Testis (tissue), 3 donors: ENCODE measurements around the gene WDR88. TPM values are rescaled to one million over a fixed set of nuclear protein-coding genes. Genes with fewer than 3 reads are reported as not detected.
"Not testable (repeated sequence)": the region's sequence is repeated elsewhere in the genome, so short reads cannot be mapped to it uniquely, and the experiment has no call there.

Source experiments
- DNase-seq: peaks from one replicate; pipeline ENCODE4 v3.0.0-alpha.2; 2019
- H3K27ac ChIP-seq, 2 donors: fragments of 200-600 bp; sonication (generic); one replicate each; pipeline ENCODE4 v1.5.1; 2019
- H3K27me3 ChIP-seq: fragments of 200-600 bp; sonication (generic); one replicate; pipeline ENCODE4 v1.5.1; 2019
- H3K36me3 ChIP-seq: fragments of 200-600 bp; sonication (generic); one replicate; pipeline ENCODE4 v1.5.1; 2017; ENCODE audit warnings: low read depth; ENCODE audit errors: missing control alignments
- H3K4me1 ChIP-seq: fragments of 200-600 bp; sonication (generic); one replicate; pipeline ENCODE4 v1.5.1; 2019
- H3K4me3 ChIP-seq, 2 donors: fragments of 200-600 bp; sonication (generic); one replicate each; pipeline ENCODE4 v1.5.1; 2017 to 2019
- H3K9me3 ChIP-seq: fragments of 200-600 bp; sonication (generic); one replicate; pipeline ENCODE4 v1.5.1; 2017
- POLR2A ChIP-seq: fragments of 450-650 bp; IDR thresholded peaks from one replicate; pipeline ENCODE4 v1.6.1; 2017; ENCODE audit warnings: antibody characterized with exemption, mild to moderate bottlenecking, moderate library complexity
- WGBS, 2 donors: methylation state at CpG; one replicate each; pipeline ENCODE4 v1.1.5; 2018; 5-methylcytosine and 5-hydroxymethylcytosine counted together
- intact Hi-C: fragments of 100-400 bp; cut with DNase I; formaldehyde crosslinking; loops from one replicate; pipeline ENCODE4 v1.15.1; 2023; ENCODE audit warnings: low total_unique reads
- polyA plus RNA-seq: library from polyadenylated mRNA; stranded (reverse); fragments of 350-450 nt; fragmentation: Illumina TruSeq; extraction: RNeasy Lipid Tissue Mini Kit (QIAGEN cat#74804); gene quantifications from one replicate; pipeline ENCODE4 v1.2.3, GENCODE V29; 2014; ENCODE audit warnings: low read depth, low replicate concordance; ENCODE audit not compliant: insufficient read depth
- total RNA-seq, 2 donors: library from RNA; depleted of rRNA; stranded (reverse); fragments of >200 nt; gene quantifications; one replicate each; pipeline ENCODE4 v1.2.3, GENCODE V29; 2016
- TF ChIP-seq, protein P1 (sequence below), 3 experiments: fragments of 450-650 bp in 2 of 3; fragments of 200-600 bp in 1 of 3; sonication (generic) in 1 of 3; IDR thresholded peaks; one replicate each; pipeline ENCODE4 v1.5.1; 2016 to 2019; ENCODE audit warnings: antibody characterized with exemption in 3 of 3, mild to moderate bottlenecking in 2 of 3, moderate library complexity in 1 of 3

Gene WDR88
- total and polyA plus RNA-seq, 3 donors from 2014 or later, result 5.0 to 15.3 (median 8.9) TPM

GRCh38 chr19:33114312-33114711, 17.6 kb upstream of the WDR88 start:
- H3K4me1 ChIP-seq, result no peaks in the 10 kb centered on the region
- no peak overlapping the region for H3K27ac ChIP-seq
- WGBS, 2 donors, result 84 to 93% methylated on average over 4 of the region's 4 CpGs
- no peaks in the 10 kb centered on the region for H3K36me3 ChIP-seq
- H3K9me3 ChIP-seq, result no peaks in the 10 kb centered on the region
- H3K4me3 ChIP-seq, result no peak overlapping the region
- no peak for TF ChIP-seq POLR2A
- H3K27me3 ChIP-seq, result no peaks in the 10 kb centered on the region
- no peak for DNase-seq
- intact Hi-C loops, result no loop called here

DNA sequence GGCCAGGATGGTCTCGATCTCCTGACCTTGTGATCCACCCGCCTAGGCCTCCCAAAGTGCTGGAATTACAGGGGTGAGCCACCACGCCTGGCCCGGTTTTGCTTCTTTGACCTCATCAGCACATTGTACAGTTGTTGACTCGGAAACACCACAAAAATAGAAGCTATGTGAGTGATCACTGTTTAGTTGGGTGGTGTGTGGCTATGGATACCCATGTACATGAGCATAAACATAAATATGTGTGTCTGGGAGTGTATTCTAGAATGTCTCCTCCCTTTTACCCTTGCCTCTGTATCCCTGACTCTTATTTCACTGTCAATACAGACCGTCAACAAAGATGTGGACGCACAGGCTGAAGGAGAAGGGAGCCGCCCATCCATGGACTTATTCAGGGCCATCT, 14.4 kb upstream of the WDR88 start:
- intact Hi-C loops, result no loop called here
- DNase-seq, result no peak
- TF ChIP-seq, protein P1, sequence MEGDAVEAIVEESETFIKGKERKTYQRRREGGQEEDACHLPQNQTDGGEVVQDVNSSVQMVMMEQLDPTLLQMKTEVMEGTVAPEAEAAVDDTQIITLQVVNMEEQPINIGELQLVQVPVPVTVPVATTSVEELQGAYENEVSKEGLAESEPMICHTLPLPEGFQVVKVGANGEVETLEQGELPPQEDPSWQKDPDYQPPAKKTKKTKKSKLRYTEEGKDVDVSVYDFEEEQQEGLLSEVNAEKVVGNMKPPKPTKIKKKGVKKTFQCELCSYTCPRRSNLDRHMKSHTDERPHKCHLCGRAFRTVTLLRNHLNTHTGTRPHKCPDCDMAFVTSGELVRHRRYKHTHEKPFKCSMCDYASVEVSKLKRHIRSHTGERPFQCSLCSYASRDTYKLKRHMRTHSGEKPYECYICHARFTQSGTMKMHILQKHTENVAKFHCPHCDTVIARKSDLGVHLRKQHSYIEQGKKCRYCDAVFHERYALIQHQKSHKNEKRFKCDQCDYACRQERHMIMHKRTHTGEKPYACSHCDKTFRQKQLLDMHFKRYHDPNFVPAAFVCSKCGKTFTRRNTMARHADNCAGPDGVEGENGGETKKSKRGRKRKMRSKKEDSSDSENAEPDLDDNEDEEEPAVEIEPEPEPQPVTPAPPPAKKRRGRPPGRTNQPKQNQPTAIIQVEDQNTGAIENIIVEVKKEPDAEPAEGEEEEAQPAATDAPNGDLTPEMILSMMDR (IDR thresholded peaks at IDR 0.05), result no peak
- TF ChIP-seq POLR2A, result no peak
- Histone ChIP-seq H3K4me1 (no peaks in the 10 kb centered on the region), H3K36me3 (no peaks in the 10 kb centered on the region), H3K27ac (no peak overlapping the region), H3K9me3 (no peaks in the 10 kb centered on the region), H3K27me3 (no peaks in the 10 kb centered on the region), H3K4me3 (no peak overlapping the region)
- 84 to 94% methylated on average over 8 of the region's 8 CpGs for WGBS, 2 donors

- TF ChIP-seq, protein P1 (IDR thresholded peaks at IDR 0.05), result no peak
- no peak for TF ChIP-seq POLR2A
- H3K9me3 ChIP-seq, result no peaks in the 10 kb centered on the region
- H3K27me3 ChIP-seq, result no peaks in the 10 kb centered on the region
- no peaks in the 10 kb centered on the region for H3K4me1 ChIP-seq
- H3K36me3 ChIP-seq, result no peaks in the 10 kb centered on the region
- DNase-seq, result no peak
- no peak overlapping the region for H3K27ac ChIP-seq
- intact Hi-C loops, result no loop called here
- WGBS, 2 donors, result 94 to 95% methylated on average over 10 of the region's 10 CpGs
- no peak overlapping the region for H3K4me3 ChIP-seq
Measured at GRCh38 chr19:33118643-33119042, 13.3 kb upstream of the WDR88 start.

GRCh38 chr19:33124207-33125098, 7.5 kb upstream of the WDR88 start:
- no peaks in the 10 kb centered on the region for H3K36me3 ChIP-seq
- H3K27me3 ChIP-seq, result no peaks in the 10 kb centered on the region
- no peak overlapping the region for H3K27ac ChIP-seq
- intact Hi-C loops, result no loop called here
- H3K9me3 ChIP-seq, result no peaks in the 10 kb centered on the region
- DNase-seq, result no peak
- H3K4me3 ChIP-seq, result no peak overlapping the region
- 77 to 79% methylated on average over 10 of the region's 10 CpGs for WGBS, 2 donors
- TF ChIP-seq, protein P1 (IDR thresholded peaks at IDR 0.05), result no peak
- TF ChIP-seq POLR2A, result no peak
- no peaks in the 10 kb centered on the region for H3K4me1 ChIP-seq

DNA sequence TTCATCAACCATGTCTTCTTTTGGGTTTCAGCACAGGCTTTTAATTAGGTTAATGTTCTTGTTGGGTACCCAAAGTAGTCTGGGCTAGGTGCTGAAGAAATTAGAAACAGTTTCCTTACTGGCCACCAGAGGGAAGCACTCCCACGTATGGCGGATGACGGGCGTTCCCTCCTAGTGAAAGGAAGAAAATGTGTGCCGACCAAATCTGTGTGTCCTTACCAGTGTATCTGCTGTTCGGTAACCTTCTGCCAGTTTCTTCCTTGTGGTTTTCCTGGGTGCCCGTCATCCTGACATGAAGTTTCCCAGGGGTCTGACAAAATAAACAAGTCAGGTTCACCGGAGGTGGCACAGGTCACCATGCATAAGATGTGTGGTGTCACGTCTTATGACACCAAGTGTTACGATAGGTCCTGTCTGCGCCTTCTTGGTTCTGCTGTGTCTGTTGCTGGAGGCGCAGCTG, 6.0 kb upstream of the WDR88 start:
- Histone ChIP-seq H3K36me3 (no peaks in the 10 kb centered on the region), H3K4me1 (no peaks in the 10 kb centered on the region), H3K27ac (no peak overlapping the region), H3K27me3 (no peaks in the 10 kb centered on the region), H3K4me3 (no peak overlapping the region), H3K9me3 (no peaks in the 10 kb centered on the region)
- TF ChIP-seq, protein P1 (IDR thresholded peaks at IDR 0.05), result peak; percentile 67 to 80 (median 71)
- no peak for TF ChIP-seq POLR2A
- 43 to 45% methylated on average over 12 of the region's 12 CpGs for WGBS, 2 donors
- intact Hi-C loops, result no loop called here
- DNase-seq, result peak; percentile 63

DNA sequence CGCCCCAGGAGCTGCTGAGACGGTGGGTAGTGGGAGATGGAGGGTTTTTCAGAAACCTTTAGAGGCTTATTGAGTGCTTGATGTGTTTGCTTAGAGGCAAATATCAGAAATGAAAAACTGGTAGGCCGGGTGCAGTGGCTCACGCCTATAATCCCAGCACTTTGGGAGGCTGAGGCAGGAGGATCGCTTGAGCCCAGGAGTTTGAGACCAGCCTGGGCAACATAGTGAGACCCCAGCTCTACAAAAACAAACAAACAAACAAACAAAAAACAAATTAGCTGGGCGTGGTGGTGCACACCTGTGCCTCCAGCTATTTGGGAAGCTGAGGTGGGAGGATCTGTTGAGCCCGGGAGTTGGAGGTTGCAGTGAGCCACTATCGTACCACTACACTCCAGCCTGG, 5.2 kb upstream of the WDR88 start:
- H3K4me1 ChIP-seq, H3K27ac ChIP-seq, DNase-seq, H3K4me3 ChIP-seq, intact Hi-C loops, H3K36me3 ChIP-seq, H3K9me3 ChIP-seq, H3K27me3 ChIP-seq: not testable (repeated sequence)
- 91% methylated on average over 8 of the region's 8 CpGs for WGBS, 2 donors
